Mucosa of descending colon (tissue), 3 donors: ENCODE data around the gene UQCR11. TPM values are rescaled to one million over a fixed set of nuclear protein-coding genes. Genes with fewer than 3 reads are reported as not detected.

Source experiments
- total RNA-seq, 3 donors: library from RNA; stranded (reverse); fragmentation: NEBNext Ultra II Directional in 2 of 3; extraction: Animal tissue kit (Norgen Biotek cat#: 25700) in 2 of 3; gene quantifications; one replicate each; pipeline versions ENCODE4 v1.2.1 to v1.2.4, GENCODE V29; 2021 to 2023
- donor health status: DM: no; HTN: no; CAD: no; lungs with moderate emphysema.
- donor health status: DM: no; HTN: no; CAD: no.
- donor health status: DM: no; HTN: yes; CAD: no.

Gene UQCR11
- total RNA-seq, 3 donors from 2014 or later, result 265 to 301 (median 272) TPM

Other genes with a start within 250 kb of the UQCR11 start
- 100 to 1,000 TPM; 118 to 160 (median 148) TPM for gene NDUFS7, start 221.6 kb downstream of the UQCR11 start, total RNA-seq
- 1 to 10 TPM; 1.6 to 7.0 (median 2.1) TPM for gene GAMT, start 203.9 kb downstream of the UQCR11 start, total RNA-seq
- gene DAZAP1, start 197.9 kb downstream of the UQCR11 start, total RNA-seq, result 100 to 1,000 TPM; 117 to 123 (median 119) TPM
- 100 to 1,000 TPM; 748 to 897 (median 892) TPM for gene RPS15, start 167.1 kb downstream of the UQCR11 start, total RNA-seq
- 1 to 10 TPM in 1 of 3 donors, under 1 TPM in 2; 0.23 to 5.9 (median 0.24) TPM for gene APC2, start 155.3 kb downstream of the UQCR11 start, total RNA-seq
- gene C19orf25, start 126.2 kb downstream of the UQCR11 start, total RNA-seq, result 10 to 100 TPM; 36.7 to 48.9 (median 38.1) TPM
- gene PCSK4, start 115.1 kb downstream of the UQCR11 start, total RNA-seq, result 1 to 10 TPM; 3.3 to 7.5 (median 4.9) TPM
- 1 to 10 TPM; 2.0 to 5.1 (median 4.5) TPM for gene REEP6, start 114.3 kb downstream of the UQCR11 start, total RNA-seq
- 1 to 10 TPM; 2.7 to 3.5 (median 3.3) TPM for gene ADAMTSL5, start 92.4 kb downstream of the UQCR11 start, total RNA-seq
- under 1 TPM in 1 of 3 donors, not detected in 2; 0.16 TPM for gene PLK5, start 81.4 kb downstream of the UQCR11 start, total RNA-seq
- gene MEX3D, start 37.1 kb downstream of the UQCR11 start, total RNA-seq, result 10 to 100 TPM; 21.3 to 28.1 (median 21.5) TPM
- gene MBD3, start 12.6 kb downstream of the UQCR11 start, total RNA-seq, result 10 to 100 TPM; 54.1 to 78.2 (median 54.2) TPM
- 10 to 100 TPM; 54.4 to 57.7 (median 57.4) TPM for gene TCF3, start 47.2 kb upstream of the UQCR11 start, total RNA-seq
- not detected for gene ONECUT3, start 148.0 kb upstream of the UQCR11 start, total RNA-seq
- gene ATP8B3, start 206.8 kb upstream of the UQCR11 start, total RNA-seq, result 1 to 10 TPM in 1 of 3 donors, under 1 TPM in 2; 0.55 to 1.2 (median 0.80) TPM
- 10 to 100 TPM; 45.4 to 54.3 (median 50.2) TPM for gene REXO1, start 243.0 kb upstream of the UQCR11 start, total RNA-seq